Neural crest cell (in vitro differentiated cells): ENCODE results near the gene SSX5. TPM values are rescaled to one million over a fixed set of nuclear protein-coding genes. Genes with fewer than 3 reads are reported as not detected.
"Not testable (repeated sequence)": the region's sequence is repeated elsewhere in the genome, so short reads cannot be mapped to it uniquely, and the experiment has no call there.

Source experiments
- DNase-seq: peaks from one replicate; pipeline ENCODE4 v3.0.0; 2021; ENCODE audit warnings: low read depth, mixed read lengths, low spot score
- H3K27ac Mint-ChIP-seq: one replicate; pipeline ENCODE4 v1.8.0; 2021; ENCODE audit warnings: mild to moderate bottlenecking, mixed read lengths; ENCODE audit not compliant: unreplicated experiment
- H3K27me3 Mint-ChIP-seq: 2 replicates; pipeline ENCODE4 v1.8.0; 2021; ENCODE audit warnings: low read depth, mild to moderate bottlenecking, mixed read lengths
- H3K36me3 Mint-ChIP-seq: 2 replicates; pipeline ENCODE4 v1.8.0; 2021; ENCODE audit warnings: low read depth, mild to moderate bottlenecking, mixed read lengths
- H3K4me1 Mint-ChIP-seq: 2 replicates; pipeline ENCODE4 v1.8.0; 2021; ENCODE audit warnings: mixed read lengths
- H3K4me3 Mint-ChIP-seq: one replicate; pipeline ENCODE4 v1.8.0; 2021; ENCODE audit warnings: mild to moderate bottlenecking, mixed read lengths
- H3K9me3 Mint-ChIP-seq: 2 replicates; pipeline ENCODE4 v1.8.0; 2021; ENCODE audit warnings: mixed read lengths
- CTCF ChIP-seq: fragments of 200-600 bp; sonication (generic); conservative IDR thresholded peaks from 2 replicates; pipeline ENCODE4 v1.5.0; 2021; ENCODE audit warnings: antibody characterized with exemption, mild to moderate bottlenecking
- long read RNA-seq: library from polyadenylated mRNA; unstranded; transcript quantifications from one replicate; pipeline ENCODE4 v2.0.0, GENCODE V29; 2020
- total RNA-seq: library from RNA; stranded (reverse); gene quantifications from 2 replicates; pipeline ENCODE4 v1.2.1, GENCODE V29; 2021

Gene SSX5
- not detected in 2 replicates for total RNA-seq
- long read RNA-seq: 0 reads

- Mint-ChIP-seq H3K36me3 (no peaks in the 10 kb centered on the region), H3K4me1 (no peaks in the 10 kb centered on the region), H3K27me3 (no peaks in the 10 kb centered on the region), H3K9me3 (peaks cover 2% of the 10 kb centered on the region), H3K27ac (no peak within 1 kb of the TSS), H3K4me3 (no peak within 1 kb of the TSS)
- no peak for TF ChIP-seq CTCF
- DNase-seq: no peak
These were observed at the start of gene SSX5 for GRCh38 chrX:48196745-48197201. SSX5 (minus strand) TSS chrX:48196795; CDS start chrX:48195358, 1,437 bp downstream.

- not testable (repeated sequence) for H3K4me3 Mint-ChIP-seq, DNase-seq, H3K4me1 Mint-ChIP-seq, H3K27ac Mint-ChIP-seq, H3K36me3 Mint-ChIP-seq, H3K27me3 Mint-ChIP-seq
- peaks cover 12% of the 10 kb centered on the region for H3K9me3 Mint-ChIP-seq
These were observed 27.6 kb upstream of the SSX5 start for GRCh38 chrX:48224196-48224595.

GRCh38 chrX:48214341-48214740 lies 17.7 kb upstream of the SSX5 start:
- not testable (repeated sequence) for H3K27me3 Mint-ChIP-seq, H3K36me3 Mint-ChIP-seq, DNase-seq, H3K9me3 Mint-ChIP-seq, H3K4me1 Mint-ChIP-seq, H3K4me3 Mint-ChIP-seq, H3K27ac Mint-ChIP-seq

- not testable (repeated sequence) for H3K9me3 Mint-ChIP-seq, H3K4me1 Mint-ChIP-seq
These were observed 6.6 kb downstream of the SSX5 start for GRCh38 chrX:48190024-48190423.

GRCh38 chrX:48181882-48182281 lies 14.7 kb downstream of the SSX5 start:
- not testable (repeated sequence) for H3K27me3 Mint-ChIP-seq, H3K27ac Mint-ChIP-seq, H3K36me3 Mint-ChIP-seq, H3K9me3 Mint-ChIP-seq, DNase-seq, H3K4me3 Mint-ChIP-seq, H3K4me1 Mint-ChIP-seq

More at GRCh38 chrX:48190024-48190423, 6.6 kb downstream of the SSX5 start:
- not testable (repeated sequence) for DNase-seq, H3K27me3 Mint-ChIP-seq, H3K36me3 Mint-ChIP-seq, H3K27ac Mint-ChIP-seq, H3K4me3 Mint-ChIP-seq

GRCh38 chrX:48180811-48181210 lies 15.8 kb downstream of the SSX5 start:
- no peaks in the 10 kb centered on the region for H3K36me3 Mint-ChIP-seq
- no peaks in the 10 kb centered on the region for H3K9me3 Mint-ChIP-seq
- no peak overlapping the region for H3K4me3 Mint-ChIP-seq
- DNase-seq: no peak
- H3K27me3 Mint-ChIP-seq: peaks cover 2% of the 10 kb centered on the region
- no peak overlapping the region for H3K27ac Mint-ChIP-seq
- no peaks in the 10 kb centered on the region for H3K4me1 Mint-ChIP-seq
- no peak for TF ChIP-seq CTCF

GRCh38 chrX:48179691-48180090 lies 16.9 kb downstream of the SSX5 start:
- Mint-ChIP-seq H3K36me3 (no peaks in the 10 kb centered on the region), H3K4me1 (no peaks in the 10 kb centered on the region), H3K27me3 (peaks cover 1% of the 10 kb centered on the region), H3K27ac (no peak overlapping the region), H3K4me3 (no peak overlapping the region), H3K9me3 (no peaks in the 10 kb centered on the region)
- no peak for TF ChIP-seq CTCF
- no peak for DNase-seq

- H3K36me3 Mint-ChIP-seq, H3K27ac Mint-ChIP-seq, DNase-seq, H3K4me3 Mint-ChIP-seq, H3K27me3 Mint-ChIP-seq, H3K4me1 Mint-ChIP-seq, H3K9me3 Mint-ChIP-seq: not testable (repeated sequence)
These were observed 30.3 kb downstream of the SSX5 start for GRCh38 chrX:48166322-48166721.
